GM10266 (cell line): ENCODE measurements around the gene MARK3.

Source experiments
- DNase-seq: peaks from one replicate; pipeline ENCODE4 v3.0.0; 2012; ENCODE audit errors: extremely low spot score
- TF ChIP-seq, protein P1 (sequence below): IDR thresholded peaks from 2 replicates; pipeline ENCODE4 v1.5.1; 2012; ENCODE audit warnings: mild to moderate bottlenecking, low read depth; ENCODE audit not compliant: control insufficient read depth, insufficient read depth; ENCODE audit errors: missing control alignments

MARK3 gene

DNA sequence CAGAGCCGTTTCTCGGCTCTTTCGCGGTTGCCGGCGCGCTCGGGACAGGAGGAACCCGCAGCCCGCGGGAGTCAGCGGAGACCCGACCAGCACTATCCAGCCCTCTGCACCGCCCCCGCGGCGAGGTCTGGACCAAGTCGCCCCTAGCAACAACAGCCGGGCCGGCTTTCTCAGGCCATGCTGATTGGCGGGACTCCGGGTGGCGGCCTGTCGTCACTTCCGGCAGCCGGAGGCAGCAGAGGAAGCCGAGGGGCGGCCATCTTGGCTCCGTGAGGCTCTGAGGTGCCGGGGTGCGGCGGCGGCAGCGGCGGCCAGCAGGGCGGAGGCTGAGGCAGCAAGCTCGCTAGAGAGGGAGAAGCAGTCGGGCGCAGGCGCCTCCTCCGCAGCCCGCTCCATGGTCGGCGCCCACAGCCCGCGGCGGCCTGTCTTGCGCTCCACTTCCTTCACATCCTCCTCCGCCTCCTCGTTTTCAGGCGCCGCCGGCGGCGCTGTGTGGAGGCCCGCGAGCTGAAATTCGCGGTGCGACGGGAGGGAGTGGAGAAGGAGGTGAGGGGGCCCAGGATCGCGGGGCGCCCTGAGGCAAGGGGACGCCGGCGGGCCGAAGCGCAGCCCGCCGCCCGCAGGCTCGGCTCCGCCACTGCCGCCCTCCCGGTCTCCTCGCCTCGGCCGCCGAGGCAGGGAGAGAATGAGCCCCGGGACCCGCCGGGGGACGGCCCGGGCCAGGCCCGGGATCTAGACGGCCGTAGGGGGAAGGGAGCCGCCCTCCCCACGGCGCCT is at the start of gene MARK3:
Gene MARK3, plus strand, starts transcription at position 264 of the 777 bp plus-strand sequence. CDS start 615 bp downstream, outside the sequence.
- DNase-seq = peak; percentile 98
- TF ChIP-seq, protein P1, sequence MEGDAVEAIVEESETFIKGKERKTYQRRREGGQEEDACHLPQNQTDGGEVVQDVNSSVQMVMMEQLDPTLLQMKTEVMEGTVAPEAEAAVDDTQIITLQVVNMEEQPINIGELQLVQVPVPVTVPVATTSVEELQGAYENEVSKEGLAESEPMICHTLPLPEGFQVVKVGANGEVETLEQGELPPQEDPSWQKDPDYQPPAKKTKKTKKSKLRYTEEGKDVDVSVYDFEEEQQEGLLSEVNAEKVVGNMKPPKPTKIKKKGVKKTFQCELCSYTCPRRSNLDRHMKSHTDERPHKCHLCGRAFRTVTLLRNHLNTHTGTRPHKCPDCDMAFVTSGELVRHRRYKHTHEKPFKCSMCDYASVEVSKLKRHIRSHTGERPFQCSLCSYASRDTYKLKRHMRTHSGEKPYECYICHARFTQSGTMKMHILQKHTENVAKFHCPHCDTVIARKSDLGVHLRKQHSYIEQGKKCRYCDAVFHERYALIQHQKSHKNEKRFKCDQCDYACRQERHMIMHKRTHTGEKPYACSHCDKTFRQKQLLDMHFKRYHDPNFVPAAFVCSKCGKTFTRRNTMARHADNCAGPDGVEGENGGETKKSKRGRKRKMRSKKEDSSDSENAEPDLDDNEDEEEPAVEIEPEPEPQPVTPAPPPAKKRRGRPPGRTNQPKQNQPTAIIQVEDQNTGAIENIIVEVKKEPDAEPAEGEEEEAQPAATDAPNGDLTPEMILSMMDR = peak; percentile 11

DNA sequence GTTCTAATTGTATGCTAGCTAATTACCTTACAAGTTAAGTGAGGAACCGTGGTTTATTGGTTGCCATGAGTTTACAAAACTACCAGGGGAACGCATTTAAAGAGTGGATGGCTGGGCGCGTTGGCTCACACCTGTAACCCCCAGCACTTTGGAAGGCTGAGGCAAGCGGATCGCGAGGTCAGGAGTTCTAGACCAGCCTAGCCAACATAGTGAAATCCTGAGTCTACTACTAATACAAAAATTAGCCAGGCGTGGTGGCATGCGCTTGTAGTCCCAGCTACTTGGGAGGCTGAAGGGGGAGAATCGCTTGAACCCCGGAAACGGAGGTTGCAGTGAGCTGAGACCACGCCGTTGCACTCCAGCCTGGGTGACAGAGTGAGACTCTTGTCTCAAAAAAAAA is 49.0 kb upstream of the MARK3 start:
- TF ChIP-seq, protein P1 = no peak
- DNase-seq = no peak

DNA sequence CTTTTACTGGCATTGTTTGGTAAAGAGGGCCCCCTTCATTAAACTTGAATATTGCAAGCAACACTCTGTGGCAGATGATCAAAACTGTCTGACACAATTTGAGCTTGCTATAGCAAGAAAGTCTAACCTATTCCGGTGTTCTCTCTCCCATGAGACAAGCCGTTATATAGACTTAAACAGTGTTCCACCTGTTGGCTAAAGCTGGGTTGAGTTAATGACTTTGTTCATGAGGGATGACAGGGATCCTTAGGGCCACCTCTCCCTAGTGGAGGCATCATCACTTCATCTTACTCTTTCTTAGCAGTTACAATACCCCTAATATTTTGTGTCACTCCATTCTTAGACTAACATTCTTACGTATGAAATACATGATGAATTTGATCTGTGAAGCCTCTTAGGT is 47.4 kb upstream of the MARK3 start:
- DNase-seq = no peak
- TF ChIP-seq, protein P1 = no peak

DNA sequence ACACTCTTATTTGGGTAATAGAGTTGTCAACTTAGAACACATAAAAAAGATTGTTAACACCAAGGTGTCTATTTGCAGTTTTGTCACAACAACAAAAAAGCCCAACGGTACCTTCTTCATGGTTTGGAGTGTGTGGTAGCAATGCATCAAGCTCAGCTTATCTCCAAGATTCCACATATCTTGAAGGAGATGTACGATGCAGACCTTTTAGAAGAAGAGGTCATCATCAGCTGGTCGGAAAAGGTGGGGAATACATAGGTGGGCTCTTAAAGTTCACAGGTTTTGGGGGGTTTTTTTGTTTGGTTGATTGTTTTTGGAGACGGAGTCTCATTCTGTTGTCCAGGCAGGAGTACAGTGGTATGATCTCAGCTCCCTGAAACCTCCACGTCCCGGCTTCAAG is 45.7 kb upstream of the MARK3 start:
- TF ChIP-seq, protein P1 = no peak
- no peak for DNase-seq

DNA sequence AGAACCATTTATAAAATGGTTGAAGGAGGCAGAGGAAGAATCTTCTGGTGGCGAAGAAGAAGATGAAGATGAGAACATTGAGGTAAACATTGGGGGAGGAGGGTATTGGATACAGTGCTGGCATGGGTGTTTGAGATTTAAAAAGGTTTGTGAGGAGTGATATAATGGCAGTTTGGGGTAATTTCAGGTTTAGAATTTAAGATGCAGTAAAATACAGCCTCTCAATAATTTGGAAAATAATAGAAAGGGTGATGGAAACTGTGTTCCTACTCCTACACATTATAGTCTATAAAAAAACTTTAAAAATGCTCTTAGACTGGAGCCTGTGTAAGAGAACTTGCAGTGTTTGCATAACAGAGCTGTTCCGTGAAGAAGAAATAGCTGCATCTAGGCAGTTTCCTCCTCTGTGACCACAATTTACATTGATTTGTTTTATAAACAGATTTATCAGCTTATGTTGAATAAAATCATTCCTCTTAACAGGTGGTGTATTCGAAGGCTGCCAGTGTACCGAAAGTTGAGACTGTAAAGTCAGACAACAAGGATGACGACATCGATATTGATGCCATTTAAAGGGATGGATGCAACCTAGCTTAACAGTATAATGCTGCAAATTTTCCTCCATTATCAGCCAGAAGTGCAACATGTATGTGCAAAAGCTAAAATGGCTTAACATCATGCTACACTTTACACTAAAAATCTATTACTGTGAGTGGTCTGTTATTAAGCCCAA is 44.6 kb upstream of the MARK3 start:
- no peak for DNase-seq
- TF ChIP-seq, protein P1 = no peak

DNA sequence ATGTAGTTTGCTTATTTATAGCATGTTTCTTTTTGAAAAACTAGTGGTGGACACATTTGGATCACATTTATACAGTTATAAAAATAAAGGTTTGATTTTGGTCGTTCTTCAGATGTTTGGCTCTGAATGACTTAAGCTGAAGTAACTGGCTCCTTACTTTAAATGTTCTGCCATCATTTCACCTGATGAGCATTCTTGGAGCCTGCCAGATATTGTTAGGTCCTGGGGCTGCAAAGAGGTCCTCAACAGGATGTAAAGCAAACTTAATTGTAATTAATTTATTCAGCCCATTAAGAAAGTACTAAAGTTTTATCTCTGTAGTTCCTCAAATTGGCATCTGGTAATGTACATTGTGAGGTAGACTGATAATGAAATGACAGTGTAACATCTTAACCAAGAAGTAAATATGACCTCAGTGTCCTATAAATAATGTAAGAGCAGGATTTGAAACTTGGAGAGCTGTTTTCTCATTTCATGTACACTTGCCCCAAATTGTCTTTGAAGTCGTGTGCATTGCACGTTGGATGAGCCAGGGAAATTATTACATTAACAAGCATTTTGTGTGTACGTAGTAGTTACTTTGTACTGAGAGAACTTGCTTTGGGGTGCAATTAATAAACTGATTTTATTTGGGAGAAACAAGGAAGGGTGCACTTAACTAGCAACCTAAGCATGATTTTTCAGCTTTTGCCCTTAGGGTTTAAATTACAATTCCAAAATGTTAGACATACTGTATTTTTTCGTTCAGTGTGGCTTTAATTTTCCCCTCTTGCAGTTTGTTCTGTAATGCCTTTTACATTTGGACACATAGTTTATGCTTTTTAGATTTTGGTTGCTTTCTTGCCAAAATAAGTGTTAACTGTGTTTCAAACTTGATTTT is 43.7 kb upstream of the MARK3 start:
- no peak for DNase-seq
- TF ChIP-seq, protein P1 = no peak
